ENCODE measurements around the gene PTPRA.
A peak's percentile ranks its signal among the peaks of the same experiment; 100 is the strongest.
"Not testable (repeated sequence)": the region's sequence is repeated elsewhere in the genome, so short reads cannot be mapped to it uniquely, and the experiment has no call there.

Gene PTPRA

DNA sequence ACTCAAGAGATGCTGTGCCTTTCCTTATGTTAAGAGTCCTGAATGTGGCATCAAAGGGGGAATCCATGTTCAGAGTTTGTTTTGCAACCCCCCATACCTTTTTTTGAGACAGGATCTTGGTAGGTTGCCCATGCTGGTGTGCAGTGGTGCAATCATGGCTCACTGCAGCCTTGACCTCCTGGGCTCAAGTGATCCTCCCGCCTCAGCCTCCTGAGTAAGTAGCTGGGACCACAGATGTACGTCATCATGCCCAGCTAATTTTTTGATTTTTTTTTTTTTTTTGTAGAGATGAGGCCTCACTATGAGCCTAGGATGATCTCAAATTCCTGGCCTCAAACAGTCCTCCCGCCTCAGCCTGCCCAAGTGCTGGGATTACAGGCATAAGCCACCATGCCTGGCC lies 16.5 kb downstream of the PTPRA start:
- no peak for DNase-seq

DNA sequence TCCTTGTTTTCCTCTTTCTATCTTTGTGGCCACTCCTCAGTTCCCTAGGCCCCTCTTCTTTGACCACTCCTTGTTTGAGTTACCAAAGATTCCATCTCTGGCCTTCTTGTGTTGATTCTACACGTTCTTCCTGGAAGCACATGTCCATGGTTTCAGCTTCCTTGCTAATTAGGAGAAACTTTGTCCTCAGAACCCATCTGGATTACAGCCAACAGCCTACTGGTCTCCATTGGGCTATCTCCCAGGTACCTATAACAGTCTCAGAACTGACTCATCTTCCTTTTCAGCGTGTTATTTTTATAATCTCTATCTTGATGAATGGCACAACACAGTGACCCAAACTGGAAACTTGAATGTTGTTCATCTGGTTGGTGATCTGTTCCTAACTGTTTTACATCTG lies 17.5 kb downstream of the PTPRA start:
- peak; percentile 53 for DNase-seq

DNA sequence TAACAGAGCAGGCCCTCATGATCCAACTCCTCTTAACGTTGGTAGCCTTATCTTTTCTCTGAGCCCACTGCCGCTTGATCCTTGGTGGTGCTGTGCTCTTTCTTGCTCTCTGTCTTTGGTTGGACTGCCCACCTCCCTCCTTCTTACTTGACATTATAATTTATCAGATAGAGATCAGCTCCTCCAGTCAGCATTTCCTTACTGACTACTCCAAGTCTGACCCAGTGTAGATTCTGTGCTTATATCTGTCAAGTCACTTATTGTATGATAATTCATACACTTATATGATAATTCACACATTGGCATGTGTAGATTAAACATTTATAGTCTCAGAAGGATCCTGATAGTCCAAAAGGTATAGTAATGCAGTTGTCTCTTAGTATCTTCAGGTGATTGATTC lies 18.1 kb downstream of the PTPRA start:
- peak; percentile 27 for DNase-seq

GRCh38 chr20:2892376-2892775 lies 19.1 kb downstream of the PTPRA start:
- no peak for DNase-seq

DNA sequence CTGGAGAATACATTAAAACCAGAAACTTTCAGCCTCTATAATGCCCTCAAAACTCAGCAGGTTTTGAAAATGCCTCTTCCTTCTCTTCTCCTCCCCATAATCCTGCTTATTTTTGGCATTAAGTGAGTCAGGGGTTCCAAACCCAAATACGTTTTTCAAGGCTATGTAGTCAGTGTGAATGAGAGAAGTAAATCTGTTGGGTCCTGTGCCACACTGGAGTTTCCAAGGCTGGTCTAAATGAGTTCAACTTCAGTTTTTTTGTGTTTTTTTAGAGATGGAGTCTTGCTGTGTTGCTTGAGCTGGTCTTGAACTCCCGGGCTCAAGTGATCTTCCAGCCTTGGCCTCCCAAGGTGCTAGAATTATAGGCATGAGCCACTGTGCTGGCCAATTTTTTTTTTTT lies 20.9 kb downstream of the PTPRA start:
- DNase-seq: no peak

- DNase-seq: not testable (repeated sequence)
Measured at GRCh38 chr20:2895154-2895553, 21.9 kb downstream of the PTPRA start.

GRCh38 chr20:2899243-2899642 lies 26.0 kb downstream of the PTPRA start:
- DNase-seq: no peak

DNA sequence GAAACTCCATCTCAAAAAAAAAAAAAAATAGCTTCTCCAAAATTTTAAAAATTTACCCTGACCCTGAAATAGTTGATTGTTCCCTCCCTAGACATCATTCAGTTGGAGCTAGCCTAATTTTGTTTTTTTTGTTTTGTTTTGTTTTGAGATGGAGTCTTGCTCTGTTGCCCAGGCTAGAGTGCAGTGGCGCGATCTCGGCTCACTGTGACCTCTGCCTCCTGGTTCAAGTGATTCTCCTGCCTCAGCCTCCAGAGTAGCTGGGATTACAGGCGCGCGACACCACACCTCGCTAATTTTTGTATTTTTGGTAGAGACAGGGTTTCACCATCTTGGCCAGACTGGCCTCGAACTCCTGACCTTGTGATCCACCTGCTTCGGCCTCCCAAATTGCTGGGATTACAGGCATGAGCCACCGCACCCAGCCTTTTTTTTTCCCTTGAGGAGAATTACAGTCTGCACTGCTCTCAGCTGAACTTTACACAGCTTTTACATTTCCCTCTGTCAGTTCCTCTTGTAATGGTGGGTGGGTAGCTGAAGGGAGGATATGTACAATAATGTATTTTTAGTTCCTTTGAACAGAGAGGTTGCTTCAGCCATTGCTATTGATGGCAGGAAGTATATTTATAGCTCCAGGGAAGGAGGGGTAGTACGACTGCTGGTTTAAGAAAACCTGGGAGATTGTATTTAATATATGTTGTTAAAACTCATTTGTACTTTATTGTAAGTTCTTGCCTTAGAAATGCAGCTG lies 27.7 kb downstream of the PTPRA start:
- DNase-seq: peak; percentile 17

DNA sequence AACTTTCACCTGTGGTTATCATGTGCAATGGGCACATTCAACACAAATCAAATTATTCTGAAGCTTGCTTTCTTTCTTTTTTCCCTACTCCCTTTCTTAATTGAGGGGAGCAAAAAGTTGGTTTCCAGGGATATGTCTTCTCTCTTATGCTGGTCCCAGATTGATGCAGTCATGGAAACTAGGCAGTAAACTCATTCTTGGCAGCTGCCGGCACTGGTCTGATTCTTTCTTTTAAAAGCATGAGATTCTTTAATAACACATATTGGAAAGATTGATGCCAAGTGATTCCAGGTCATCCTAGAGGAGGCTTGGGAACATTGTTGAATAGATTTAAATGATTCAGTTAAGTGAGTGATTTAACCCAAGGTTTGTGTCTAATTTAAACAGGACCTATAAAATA lies 29.0 kb downstream of the PTPRA start:
- DNase-seq: no peak

GRCh38 chr20:2902818-2903217 lies 29.5 kb downstream of the PTPRA start:
- no peak for DNase-seq

DNA sequence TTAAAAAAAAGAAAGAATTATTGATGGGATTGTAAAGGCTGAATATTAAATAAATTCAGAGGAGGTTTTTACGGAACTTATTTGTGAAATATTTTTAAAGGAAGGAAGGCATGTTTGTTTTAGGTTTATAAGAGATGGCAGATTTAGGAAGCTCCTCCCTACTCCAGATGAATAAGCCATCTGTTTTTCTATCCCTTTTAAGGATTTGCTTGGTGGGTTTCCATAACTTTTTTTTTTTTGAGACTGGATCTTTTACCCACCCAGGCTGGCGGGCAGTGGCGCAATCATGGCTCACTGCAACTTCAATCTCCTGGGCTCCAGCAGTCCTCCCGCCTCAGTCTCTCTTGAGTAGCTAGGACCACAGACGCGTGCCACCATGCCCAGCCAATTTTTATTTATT lies 30.4 kb downstream of the PTPRA start:
- no peak for DNase-seq

- no peak for DNase-seq
Measured at GRCh38 chr20:2907519-2907918, 34.2 kb downstream of the PTPRA start.

DNA sequence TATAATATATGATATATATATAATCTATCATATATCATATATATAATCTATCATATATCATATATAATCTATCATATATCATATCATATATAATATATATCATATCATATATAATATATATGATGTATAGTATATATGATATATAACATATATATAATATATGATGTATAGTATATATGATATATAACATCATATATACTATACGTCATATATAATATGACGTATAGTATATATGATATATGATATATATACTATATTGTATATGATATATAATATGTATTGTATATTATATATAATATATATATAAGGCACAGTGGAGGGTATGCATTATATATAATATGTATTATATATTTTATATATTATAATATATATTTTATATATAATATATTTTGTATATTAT lies 36.7 kb downstream of the PTPRA start:
- no peak for DNase-seq

DNA sequence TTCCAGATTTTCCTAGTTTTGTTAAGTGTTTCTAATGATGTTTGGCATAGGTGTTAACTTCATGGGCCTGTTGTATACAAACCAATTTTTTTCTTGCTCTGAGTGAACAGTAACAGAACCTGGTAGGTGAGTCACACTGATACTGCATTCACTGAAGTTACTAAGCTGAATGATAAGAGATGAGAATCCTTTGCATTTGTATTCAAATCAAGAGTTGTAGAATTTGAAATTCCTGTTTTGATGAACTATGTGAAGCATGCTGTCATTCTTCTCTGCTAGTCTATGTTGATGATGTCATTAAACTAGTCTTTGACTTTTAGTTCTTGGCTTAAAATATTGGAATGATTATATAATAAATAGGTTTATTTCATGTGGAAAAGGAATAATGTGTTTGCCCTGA lies 37.9 kb downstream of the PTPRA start:
- no peak for DNase-seq

- DNase-seq: peak; percentile 67
Measured at GRCh38 chr20:2914160-2914559, 40.9 kb downstream of the PTPRA start.

DNA sequence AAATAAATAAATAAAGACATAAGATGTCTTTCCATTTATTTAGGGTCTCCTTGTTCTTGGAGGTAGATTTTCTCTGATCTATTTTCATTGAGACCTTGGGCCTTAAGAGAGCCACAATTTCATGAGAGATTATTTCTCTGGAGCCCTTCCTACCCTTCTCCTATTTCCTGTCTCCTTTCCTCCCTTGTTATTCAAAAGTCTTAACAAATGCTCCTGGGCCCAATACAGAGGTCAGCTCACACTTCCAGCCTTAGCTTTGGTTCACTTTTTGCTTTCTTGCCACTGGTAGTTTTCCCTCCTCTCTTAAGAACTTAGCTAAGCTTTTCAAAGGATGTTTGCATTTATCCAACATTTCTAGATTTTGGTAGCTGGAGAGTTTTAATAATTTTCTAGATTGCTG lies 44.0 kb downstream of the PTPRA start:
- no peak for DNase-seq

DNA sequence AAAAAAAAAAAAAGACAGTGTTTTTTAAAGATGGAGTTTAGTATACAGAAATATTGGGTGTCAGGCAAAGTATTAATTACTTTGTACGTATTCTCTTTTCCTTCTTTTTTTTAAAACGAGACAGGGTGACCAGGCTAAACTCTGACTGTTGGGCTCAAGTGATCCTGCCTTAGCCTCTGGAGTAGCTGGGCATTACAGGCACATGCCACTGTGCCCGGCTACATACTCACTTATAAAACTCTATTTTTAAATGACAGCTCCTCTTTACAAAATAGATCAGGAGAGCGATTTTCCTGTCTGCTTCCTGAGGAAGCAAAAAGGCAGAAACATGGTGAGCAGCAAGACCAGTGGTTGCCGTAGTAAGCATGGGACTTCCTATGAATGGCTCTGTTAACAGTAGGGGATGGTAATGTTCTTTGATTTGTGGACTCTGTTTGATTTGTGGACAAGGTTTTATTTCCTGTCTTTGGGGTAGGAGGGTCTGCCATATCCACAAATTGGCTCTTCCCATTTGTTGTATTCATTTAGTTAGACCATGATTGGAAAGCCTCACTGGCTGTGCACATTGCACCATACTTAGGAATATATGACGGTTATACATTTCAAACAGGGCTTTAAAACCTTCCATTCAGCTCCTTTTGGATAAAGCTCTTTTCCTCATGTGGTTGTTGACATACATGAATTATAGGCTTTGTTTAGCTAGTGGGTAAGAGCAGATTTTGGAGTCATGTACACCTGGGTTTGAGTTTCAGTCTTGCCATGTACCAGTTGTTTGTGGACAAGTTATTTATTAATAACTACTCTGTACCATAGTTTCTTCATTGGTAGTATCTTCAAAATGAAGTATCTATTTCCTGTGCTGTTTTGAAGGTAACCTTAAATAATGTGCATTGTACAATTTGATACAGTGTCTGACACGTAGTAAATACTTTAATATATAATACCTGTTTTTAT lies 45.1 kb downstream of the PTPRA start:
- DNase-seq: no peak

- DNase-seq: no peak
Measured at GRCh38 chr20:2919518-2920245, 46.4 kb downstream of the PTPRA start.

GRCh38 chr20:2920473-2920872 lies 47.2 kb downstream of the PTPRA start:
- DNase-seq: no peak

- no peak for DNase-seq
Measured at GRCh38 chr20:2921506-2921905, 48.2 kb downstream of the PTPRA start.

GRCh38 chr20:2922957-2923356 lies 49.7 kb downstream of the PTPRA start:
- DNase-seq: no peak

DNA sequence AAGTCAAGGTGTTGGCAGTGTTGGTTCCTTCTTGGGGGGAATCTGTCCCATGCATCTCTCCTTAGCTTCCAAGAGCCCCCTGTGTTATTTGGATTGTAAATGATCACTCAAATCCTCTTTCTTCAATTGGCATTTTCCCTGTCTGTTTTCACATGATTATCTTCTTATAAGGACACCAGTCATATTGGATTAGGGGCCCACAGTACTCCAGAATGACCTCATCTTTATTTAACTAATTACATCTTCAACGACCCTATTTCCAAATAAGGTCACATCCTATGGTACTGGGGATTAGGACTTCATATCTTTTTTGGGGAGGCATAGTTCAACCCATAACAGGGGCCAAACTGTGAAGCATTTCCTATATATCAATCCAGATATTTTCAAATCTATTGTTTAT lies 57.3 kb downstream of the PTPRA start:
- no peak for DNase-seq

DNA sequence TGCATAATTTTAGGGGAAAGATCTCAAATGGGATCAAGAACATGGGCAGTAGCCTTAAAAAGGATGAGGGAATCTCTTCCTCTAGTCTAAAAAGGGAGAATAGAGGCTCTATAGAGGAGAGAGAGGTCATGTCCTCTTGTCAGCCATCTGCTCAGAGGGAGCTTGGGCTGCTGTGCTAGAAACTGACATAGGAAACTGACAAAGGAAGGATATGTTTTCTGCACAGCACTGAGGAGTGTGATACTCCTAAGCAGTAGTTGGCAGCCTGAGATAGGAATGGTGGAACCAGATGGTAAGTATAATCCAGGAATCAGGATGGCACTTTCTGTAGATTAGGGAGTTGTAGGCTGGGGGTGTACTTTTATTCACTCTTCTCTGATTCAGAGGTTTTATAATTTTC lies 59.2 kb downstream of the PTPRA start:
- no peak for DNase-seq

DNA sequence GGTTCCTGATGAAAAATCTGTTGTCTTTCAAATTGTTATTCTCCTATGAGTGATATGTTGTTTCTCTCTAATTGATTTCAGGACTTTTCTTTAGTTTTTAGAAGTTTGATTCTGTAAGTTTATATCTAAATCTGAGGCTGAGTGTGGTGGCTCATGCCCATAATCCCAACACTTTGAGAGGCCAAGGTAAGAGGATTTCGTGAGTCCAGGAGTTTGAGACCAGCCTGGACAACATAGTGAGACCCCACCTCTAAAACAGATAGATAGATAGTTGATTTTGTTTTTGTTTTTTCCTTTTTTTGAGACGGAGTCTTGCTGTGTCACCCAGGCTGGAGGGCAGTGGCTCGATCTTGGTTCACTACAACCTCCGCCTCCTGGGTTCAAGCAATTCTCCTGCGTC lies 64.6 kb downstream of the PTPRA start:
- no peak for DNase-seq

All from hematopoietic multipotent progenitor cell treated with erythropoietin and hydrocortisone succinate and interleukin-3 and kit ligand, for 6 days (in vitro differentiated cells).